Fibroblast of lung (primary cell): Measurements from ENCODE around the gene APOL2. TPM values are rescaled to one million over a fixed set of nuclear protein-coding genes. Genes with fewer than 3 reads are reported as not detected.
"Not testable (repeated sequence)": the region's sequence is repeated elsewhere in the genome, so short reads cannot be mapped to it uniquely, and the experiment has no call there.

ENCODE experiments used
- DNase-seq, 2 donors: peaks; one replicate each; pipeline versions ENCODE4 v3.0.0 to v3.0.0-alpha.2; 2010; ENCODE audit warnings: low read depth in 2 of 2
- H2AFZ ChIP-seq: 2 replicates; pipeline ENCODE4 v1.5.1; 2012; ENCODE audit warnings: low read length, control low read depth, inconsistent platforms
- H3K27ac ChIP-seq: 2 replicates; pipeline ENCODE4 v1.5.1; 2011; ENCODE audit warnings: low read length, control low read depth; ENCODE audit not compliant: insufficient read depth
- H3K27me3 ChIP-seq: 2 replicates; pipeline ENCODE4 v1.5.1; 2011; ENCODE audit warnings: mild to moderate bottlenecking, low read length; ENCODE audit not compliant: control insufficient read depth, insufficient read depth
- H3K36me3 ChIP-seq: 2 replicates; pipeline ENCODE4 v1.5.1; 2011; ENCODE audit warnings: low read length; ENCODE audit not compliant: control insufficient read depth, insufficient read depth
- H3K4me1 ChIP-seq: 2 replicates; pipeline ENCODE4 v1.5.1; 2011; ENCODE audit warnings: low read length; ENCODE audit not compliant: control insufficient read depth, insufficient read depth; ENCODE audit errors: extremely low read depth
- H3K4me2 ChIP-seq: 2 replicates; pipeline ENCODE4 v1.5.1; 2011; ENCODE audit warnings: low read length, control low read depth; ENCODE audit not compliant: insufficient read depth; ENCODE audit errors: extremely low read depth
- H3K4me3 ChIP-seq, 4 experiments: fragments of 200-600 bp in 1 of 4; sonication (generic) in 1 of 4; replicated peaks in 1 of 4; 2 replicates each; pipeline ENCODE4 v1.5.1; 2011 to 2016; ENCODE audit warnings: low read length in 4 of 4, low read depth in 3 of 4, mild to moderate bottlenecking in 3 of 4, control low read depth in 2 of 4, inconsistent platforms in 1 of 4, mixed read lengths in 1 of 4; ENCODE audit not compliant: insufficient read depth in 1 of 4; ENCODE audit errors: control extremely low read depth in 1 of 4
- H3K79me2 ChIP-seq: 2 replicates; pipeline ENCODE4 v1.5.1; 2012; ENCODE audit warnings: mild to moderate bottlenecking, low read length, inconsistent platforms; ENCODE audit not compliant: control insufficient read depth, insufficient read depth
- H3K9ac ChIP-seq: 2 replicates; pipeline ENCODE4 v1.5.1; 2011; ENCODE audit warnings: mild to moderate bottlenecking, low read length, control low read depth; ENCODE audit not compliant: insufficient read depth
- H3K9me3 ChIP-seq: 2 replicates; pipeline ENCODE4 v1.5.1; 2012; ENCODE audit warnings: low read depth, low read length; ENCODE audit not compliant: control insufficient read depth, insufficient read depth
- H4K20me1 ChIP-seq: 2 replicates; pipeline ENCODE4 v1.5.1; 2011; ENCODE audit warnings: low read length; ENCODE audit not compliant: control insufficient read depth, insufficient read depth; ENCODE audit errors: extremely low read depth
- CTCF ChIP-seq, 2 donors: IDR thresholded peaks in 1 of 2; conservative IDR thresholded peaks in 1 of 2; 1 replicate in 1 of 2; 2 replicates in 1 of 2; pipeline ENCODE4 v1.5.1; 2011 to 2012; ENCODE audit warnings: low read length in 2 of 2, control low read depth in 1 of 2, inconsistent platforms in 1 of 2, low read depth in 1 of 2, mild to moderate bottlenecking in 1 of 2
- EZH2 ChIP-seq: IDR thresholded peaks from 2 replicates; pipeline ENCODE4 v1.5.1; 2012; ENCODE audit warnings: low read length, control low read depth, mild to moderate bottlenecking; ENCODE audit errors: missing control alignments
- polyA plus RNA-seq, 2 donors: library from polyadenylated mRNA; depleted of rRNA in 1 of 2; stranded (reverse) in 1 of 2; unstranded in 1 of 2; fragments of >200 nt; gene quantifications; 2 replicates each; pipeline ENCODE4 v1.2.1, GENCODE V29; 2011 to 2012; ENCODE audit warnings: missing spikeins in 1 of 2
- total RNA-seq: library from RNA; depleted of rRNA; stranded (reverse); fragments of >200 nt; gene quantifications from 2 replicates; pipeline ENCODE4 v1.2.1, GENCODE V29; 2014

APOL2 gene
- total and polyA plus RNA-seq, 2 donors (not counting 1 experiment from before 2014, with no cell fraction given), result 38.0 to 49.5 TPM

- TF ChIP-seq EZH2, result no peak
- no peak for TF ChIP-seq CTCF (conservative IDR thresholded peaks at IDR 0.05 in 1 of 2, IDR thresholded peaks at IDR 0.05 in 1 of 2; ENCODE audit: low read depth in 1 of 2, low read length in 2 of 2)
- Histone ChIP-seq H3K4me1 (no peaks in the 10 kb centered on the region), H2AFZ (no peak overlapping the region), H3K4me3 (no peak overlapping the region), H3K27me3 (peaks cover 15% of the 10 kb centered on the region), H3K79me2 (no peaks in the 10 kb centered on the region), H3K27ac (no peak overlapping the region), H3K4me2 (no peak overlapping the region), H3K9ac (no peak overlapping the region), H3K36me3 (no peaks in the 10 kb centered on the region), H3K9me3 (no peaks in the 10 kb centered on the region), H4K20me1 (no peaks in the 10 kb centered on the region)
- DNase-seq, result no peak
Observed at GRCh38 chr22:36208914-36209313, 30.4 kb downstream of the APOL2 start.

- H3K27ac ChIP-seq, result no peak overlapping the region
- H4K20me1 ChIP-seq, result no peaks in the 10 kb centered on the region
- no peak overlapping the region for H3K9ac ChIP-seq
- TF ChIP-seq EZH2, result no peak
- TF ChIP-seq CTCF (conservative IDR thresholded peaks at IDR 0.05 in 1 of 2, IDR thresholded peaks at IDR 0.05 in 1 of 2; ENCODE audit: low read depth in 1 of 2, low read length in 2 of 2), result no peak
- DNase-seq, result no peak
- no peaks in the 10 kb centered on the region for H3K79me2 ChIP-seq
- no peaks in the 10 kb centered on the region for H3K36me3 ChIP-seq
- H3K27me3 ChIP-seq, result peaks cover 11% of the 10 kb centered on the region
- H3K4me2 ChIP-seq, result no peak overlapping the region
- no peaks in the 10 kb centered on the region for H3K4me1 ChIP-seq
- H2AFZ ChIP-seq, result no peak overlapping the region
- no peak overlapping the region for H3K4me3 ChIP-seq
- no peaks in the 10 kb centered on the region for H3K9me3 ChIP-seq
Observed at GRCh38 chr22:36208162-36208765, 31.1 kb downstream of the APOL2 start.

GRCh38 chr22:36206255-36206654 is 33.1 kb downstream of the APOL2 start:
- Histone ChIP-seq H3K9ac (no peak overlapping the region), H2AFZ (no peak overlapping the region), H3K4me2 (no peak overlapping the region), H3K27ac (no peak overlapping the region), H3K27me3 (peaks cover 3% of the 10 kb centered on the region), H3K9me3 (no peaks in the 10 kb centered on the region), H3K4me1 (no peaks in the 10 kb centered on the region), H3K4me3 (no peak overlapping the region), H3K36me3 (no peaks in the 10 kb centered on the region), H3K79me2 (no peaks in the 10 kb centered on the region), H4K20me1 (no peaks in the 10 kb centered on the region)
- no peak for DNase-seq
- TF ChIP-seq EZH2 (no peak), CTCF (conservative IDR thresholded peaks at IDR 0.05 in 1 of 2, IDR thresholded peaks at IDR 0.05 in 1 of 2; ENCODE audit: low read depth in 1 of 2, low read length in 2 of 2) (no peak)

- H3K36me3 ChIP-seq, H3K4me2 ChIP-seq, DNase-seq, H3K27ac ChIP-seq, H3K9ac ChIP-seq, H3K4me3 ChIP-seq, H3K4me1 ChIP-seq, H2AFZ ChIP-seq, H3K27me3 ChIP-seq, H3K9me3 ChIP-seq, H3K79me2 ChIP-seq, H4K20me1 ChIP-seq: not testable (repeated sequence)
Observed at GRCh38 chr22:36205573-36205972, 33.8 kb downstream of the APOL2 start.
